Breast epithelium (tissue), 4 donors: Measurements from ENCODE around the gene POLR3H. TPM values are rescaled to one million over a fixed set of nuclear protein-coding genes. Genes with fewer than 3 reads are reported as not detected.

Experiments used
- DNase-seq, 2 donors: peaks; one replicate each; pipeline ENCODE4 v3.0.0-alpha.2; 2019; ENCODE audit warnings: low spot score in 2 of 2
- H3K27ac ChIP-seq, 2 donors: fragments of 200-600 bp; sonication (generic) in 1 of 2; one replicate each; pipeline ENCODE4 v1.5.1; 2016 to 2019; ENCODE audit warnings: mild to moderate bottlenecking in 1 of 2
- H3K27me3 ChIP-seq, 2 donors: fragments of 200-600 bp; sonication (generic) in 1 of 2; one replicate each; pipeline versions ENCODE4 v1.5.1 to v1.6.0; 2017 to 2019; ENCODE audit warnings: control low read depth in 1 of 2, mild to moderate bottlenecking in 1 of 2
- H3K36me3 ChIP-seq: fragments of 200-600 bp; one replicate; pipeline ENCODE4 v1.5.1; 2019
- H3K4me1 ChIP-seq, 2 donors: fragments of 200-600 bp; sonication (generic); one replicate each; pipeline ENCODE4 v1.5.1; 2016 to 2019; ENCODE audit warnings: control low read depth in 1 of 2
- H3K4me3 ChIP-seq, 3 donors: fragments of 200-600 bp; sonication (generic); 1 replicate in 2 of 3; 2 replicates in 1 of 3; pipeline ENCODE4 v1.5.1; 2016 to 2019; ENCODE audit warnings: mild to moderate bottlenecking in 3 of 3, moderate library complexity in 2 of 3
- H3K9me3 ChIP-seq, 2 donors: fragments of 200-600 bp; sonication (generic) in 1 of 2; one replicate each; pipeline ENCODE4 v1.5.1; 2016 to 2019; ENCODE audit warnings: control low read depth in 1 of 2
- POLR2A ChIP-seq: fragments of 450-650 bp; IDR thresholded peaks from one replicate; pipeline ENCODE4 v1.6.1; 2016; ENCODE audit warnings: antibody characterized with exemption, mild to moderate bottlenecking, moderate library complexity
- POLR2AphosphoS5 ChIP-seq, 3 donors: sonication (generic); formaldehyde crosslinking; IDR thresholded peaks; one replicate each; pipeline ENCODE4 v1.6.1; 2017; ENCODE audit warnings: antibody characterized with exemption in 3 of 3
- intact Hi-C: fragments of 100-400 bp; cut with DNase I; formaldehyde crosslinking; loops from one replicate; pipeline ENCODE4 v1.15.1; 2023; ENCODE audit warnings: low total_unique reads
- total RNA-seq, 3 donors: library from RNA; depleted of rRNA; stranded (reverse); fragments of >200 nt; gene quantifications; one replicate each; pipeline ENCODE4 v1.1.0, GENCODE V29; 2016
- TF ChIP-seq, protein P1 (sequence below), 3 donors: fragments of 450-650 bp; IDR thresholded peaks; one replicate each; pipeline ENCODE4 v1.5.1; 2016 to 2017; ENCODE audit warnings: antibody characterized with exemption in 3 of 3, mild to moderate bottlenecking in 3 of 3, moderate library complexity in 3 of 3

The POLR3H gene
- total RNA-seq, 3 donors from 2014 or later, result 18.2 to 26.5 (median 20.2) TPM

DNA sequence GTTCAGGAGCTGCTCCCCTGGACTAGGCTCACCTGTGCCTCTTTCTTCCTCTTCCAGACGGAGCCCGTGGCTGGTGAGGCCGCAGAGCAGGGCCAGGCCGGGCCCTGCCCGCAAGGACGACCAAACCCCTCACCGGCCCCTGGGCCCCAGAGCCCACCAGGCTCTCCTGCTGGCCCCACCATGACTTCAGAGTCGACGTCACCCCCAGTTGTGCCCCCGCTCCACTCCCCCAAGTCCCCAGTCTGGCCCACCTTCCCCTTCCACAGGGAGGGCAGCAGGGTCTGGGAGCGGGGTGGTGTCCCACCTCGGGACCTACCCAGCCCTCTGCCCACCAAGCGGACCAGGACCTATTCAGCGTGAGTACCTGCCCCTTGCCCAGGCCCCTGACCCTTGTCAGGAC lies 27.5 kb upstream of the POLR3H start:
- Histone ChIP-seq H3K27me3 (no peaks in the 10 kb centered on the region), H3K4me3 (no peak overlapping the region), H3K36me3 (no peaks in the 10 kb centered on the region), H3K4me1 (no peaks in the 10 kb centered on the region), H3K9me3 (no peaks in the 10 kb centered on the region), H3K27ac (no peak overlapping the region)
- intact Hi-C loops, result no loop called here
- TF ChIP-seq, protein P1, sequence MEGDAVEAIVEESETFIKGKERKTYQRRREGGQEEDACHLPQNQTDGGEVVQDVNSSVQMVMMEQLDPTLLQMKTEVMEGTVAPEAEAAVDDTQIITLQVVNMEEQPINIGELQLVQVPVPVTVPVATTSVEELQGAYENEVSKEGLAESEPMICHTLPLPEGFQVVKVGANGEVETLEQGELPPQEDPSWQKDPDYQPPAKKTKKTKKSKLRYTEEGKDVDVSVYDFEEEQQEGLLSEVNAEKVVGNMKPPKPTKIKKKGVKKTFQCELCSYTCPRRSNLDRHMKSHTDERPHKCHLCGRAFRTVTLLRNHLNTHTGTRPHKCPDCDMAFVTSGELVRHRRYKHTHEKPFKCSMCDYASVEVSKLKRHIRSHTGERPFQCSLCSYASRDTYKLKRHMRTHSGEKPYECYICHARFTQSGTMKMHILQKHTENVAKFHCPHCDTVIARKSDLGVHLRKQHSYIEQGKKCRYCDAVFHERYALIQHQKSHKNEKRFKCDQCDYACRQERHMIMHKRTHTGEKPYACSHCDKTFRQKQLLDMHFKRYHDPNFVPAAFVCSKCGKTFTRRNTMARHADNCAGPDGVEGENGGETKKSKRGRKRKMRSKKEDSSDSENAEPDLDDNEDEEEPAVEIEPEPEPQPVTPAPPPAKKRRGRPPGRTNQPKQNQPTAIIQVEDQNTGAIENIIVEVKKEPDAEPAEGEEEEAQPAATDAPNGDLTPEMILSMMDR (IDR thresholded peaks at IDR 0.05), result no peak
- no peak for TF ChIP-seq POLR2AphosphoS5 (IDR thresholded peaks at IDR 0.05)
- no peak for TF ChIP-seq POLR2A
- DNase-seq, result no peak

DNA sequence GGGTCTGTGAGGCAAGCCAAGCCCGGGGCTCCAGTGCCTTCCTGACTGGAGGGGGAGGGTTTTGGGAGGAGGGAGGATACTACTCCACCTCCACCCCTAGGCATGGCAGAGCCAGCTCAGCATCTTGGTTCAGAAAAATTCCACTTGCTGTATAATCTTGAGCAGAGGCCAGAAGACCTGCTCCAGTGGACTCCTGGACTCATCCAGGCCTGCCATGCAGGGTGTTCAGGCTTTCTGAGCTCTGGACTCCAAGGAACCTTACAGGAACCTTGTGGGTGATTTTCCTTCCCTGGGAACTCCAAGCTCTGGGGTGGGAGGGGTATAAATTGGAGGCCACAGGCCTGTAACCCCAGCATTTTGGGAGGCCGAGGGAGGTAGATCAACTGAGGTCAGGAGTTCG lies 26.0 kb upstream of the POLR3H start:
- DNase-seq, result no peak
- intact Hi-C loops, result no loop called here
- Histone ChIP-seq H3K27ac (no peak overlapping the region), H3K36me3 (no peaks in the 10 kb centered on the region), H3K27me3 (no peaks in the 10 kb centered on the region), H3K9me3 (no peaks in the 10 kb centered on the region), H3K4me3 (no peak overlapping the region), H3K4me1 (no peaks in the 10 kb centered on the region)
- TF ChIP-seq POLR2AphosphoS5 (IDR thresholded peaks at IDR 0.05) (no peak), POLR2A (no peak)
- TF ChIP-seq, protein P1 (IDR thresholded peaks at IDR 0.05), result no peak

DNA sequence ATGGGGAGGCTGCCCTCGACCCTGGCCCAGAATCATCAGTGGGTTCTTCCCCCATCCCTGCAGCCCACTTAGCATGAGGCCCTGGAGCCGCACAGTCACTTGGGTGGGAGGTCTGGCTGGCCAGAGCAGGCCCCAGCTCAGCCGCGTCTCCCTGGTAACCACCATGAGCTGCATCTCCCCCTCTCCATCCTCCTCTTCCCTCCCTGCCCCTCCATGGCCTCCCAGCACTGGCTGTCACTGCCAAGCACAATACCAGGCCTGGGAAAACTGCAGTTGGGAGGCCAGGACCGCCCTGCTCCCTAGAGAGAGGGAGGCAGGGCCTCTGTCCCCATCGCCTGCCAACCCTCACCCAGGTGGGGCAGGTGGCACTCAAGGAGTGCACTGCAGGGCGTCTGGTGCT lies 24.5 kb upstream of the POLR3H start:
- TF ChIP-seq, protein P1 (IDR thresholded peaks at IDR 0.05), result no peak
- TF ChIP-seq POLR2A (no peak), POLR2AphosphoS5 (IDR thresholded peaks at IDR 0.05) (no peak)
- H3K9me3 ChIP-seq, result no peaks in the 10 kb centered on the region
- no peaks in the 10 kb centered on the region for H3K4me1 ChIP-seq
- no peaks in the 10 kb centered on the region for H3K27me3 ChIP-seq
- intact Hi-C loops, result no loop called here
- H3K4me3 ChIP-seq, result no peak overlapping the region
- no peaks in the 10 kb centered on the region for H3K36me3 ChIP-seq
- no peak for DNase-seq
- H3K27ac ChIP-seq, result no peak overlapping the region

DNA sequence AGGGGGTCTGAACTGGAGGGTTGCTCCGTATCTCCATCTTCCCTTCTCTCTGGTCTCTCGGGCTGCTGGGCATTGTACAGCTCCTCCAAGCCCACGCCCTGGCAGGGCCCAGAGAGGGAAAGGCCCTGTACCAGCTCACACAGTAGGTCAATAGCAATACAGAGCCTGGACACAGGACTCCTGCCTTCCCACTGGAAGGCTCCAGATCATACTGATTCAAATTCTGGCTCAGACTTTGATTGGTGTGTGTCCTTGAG lies 23.2 kb upstream of the POLR3H start:
- no peaks in the 10 kb centered on the region for H3K27me3 ChIP-seq
- no peaks in the 10 kb centered on the region for H3K9me3 ChIP-seq
- H3K27ac ChIP-seq, result no peak overlapping the region
- DNase-seq, result no peak
- TF ChIP-seq POLR2AphosphoS5 (IDR thresholded peaks at IDR 0.05), result no peak
- TF ChIP-seq POLR2A, result no peak
- TF ChIP-seq, protein P1 (IDR thresholded peaks at IDR 0.05), result no peak
- intact Hi-C loops, result no loop called here
- no peak overlapping the region for H3K4me3 ChIP-seq
- H3K4me1 ChIP-seq, result no peaks in the 10 kb centered on the region
- no peaks in the 10 kb centered on the region for H3K36me3 ChIP-seq

DNA sequence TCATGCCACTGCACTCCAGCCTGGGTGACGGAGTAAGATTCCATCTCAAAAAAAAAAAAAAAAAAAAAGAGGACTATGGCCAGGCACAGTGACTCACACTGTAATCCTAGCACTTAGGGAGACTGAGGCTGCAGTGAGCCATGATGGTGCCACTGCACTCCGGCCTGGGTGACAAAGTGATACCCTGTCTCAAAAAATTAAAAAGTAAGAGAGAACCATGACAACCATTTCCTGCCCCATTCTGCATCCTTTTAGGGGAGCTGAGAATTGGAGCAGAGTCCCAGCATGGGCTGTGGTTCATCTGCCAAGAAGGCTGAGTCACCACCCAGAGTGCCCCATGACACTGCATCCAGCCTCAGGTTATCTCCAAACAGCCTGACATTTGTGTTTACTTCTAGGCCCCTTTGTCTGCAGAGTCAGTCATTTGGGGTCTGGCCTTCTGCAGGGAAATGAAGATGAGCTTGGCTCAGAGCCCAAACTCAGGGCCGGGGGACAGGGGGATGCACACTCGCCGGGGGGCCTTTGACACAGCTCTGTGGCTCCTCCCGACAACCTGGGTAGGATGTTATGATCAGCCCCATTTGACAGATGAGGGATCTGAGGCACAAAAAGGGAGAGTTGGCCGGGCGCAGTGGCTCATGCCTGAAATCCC lies 21.3 kb upstream of the POLR3H start:
- no peaks in the 10 kb centered on the region for H3K36me3 ChIP-seq
- H3K9me3 ChIP-seq, result no peaks in the 10 kb centered on the region
- no peak overlapping the region for H3K4me3 ChIP-seq
- H3K27me3 ChIP-seq, result no peaks in the 10 kb centered on the region
- intact Hi-C loops, result no loop called here
- H3K4me1 ChIP-seq, result no peaks in the 10 kb centered on the region
- peak overlapping the region in 1 of 2 donors; percentile 38 for H3K27ac ChIP-seq
- no peak for TF ChIP-seq POLR2AphosphoS5 (IDR thresholded peaks at IDR 0.05)
- TF ChIP-seq POLR2A, result no peak
- TF ChIP-seq, protein P1 (IDR thresholded peaks at IDR 0.05), result no peak
- DNase-seq, result no peak
